NB4 (cell line): ENCODE measurements around the gene TCP1.

Experiments used
- CTCF ChIP-seq: IDR thresholded peaks from one replicate; pipeline ENCODE4 v1.5.1; 2012; ENCODE audit warnings: low read depth, low read length
- POLR2A ChIP-seq: IDR thresholded peaks from 2 replicates; pipeline ENCODE4 v1.6.1; 2011; ENCODE audit warnings: mild to moderate bottlenecking; ENCODE audit not compliant: insufficient read length; ENCODE audit errors: extremely low read depth

GRCh38 chr6:159832946-159833345 is 43.5 kb upstream of the TCP1 start:
- no peak for TF ChIP-seq POLR2A
- TF ChIP-seq CTCF: no peak
